Measurements from ENCODE around the gene NEGR1. TPM values are rescaled to one million over a fixed set of nuclear protein-coding genes. Genes with fewer than 3 reads are reported as not detected.

The NEGR1 gene
- total RNA-seq, 1 donor from 2014 or later = 4.0 TPM

- no peak for TF ChIP-seq CTCF (IDR thresholded peaks at IDR 0.05; ENCODE audit: insufficient read depth, low read length, poor library complexity, severe bottlenecking)
- no peak for DNase-seq (ENCODE audit: low read depth)
- Histone ChIP-seq H3K4me3 (ENCODE audit: low read depth, low read length) (no peak overlapping the region), H3K36me3 (ENCODE audit: control insufficient read depth, insufficient read depth, low read length) (no peaks in the 10 kb centered on the region), H3K27me3 (ENCODE audit: control insufficient read depth, insufficient read depth, low read length) (no peaks in the 10 kb centered on the region)
Observed at GRCh38 chr1:71649608-71650007, 632.7 kb downstream of the NEGR1 start.

DNA sequence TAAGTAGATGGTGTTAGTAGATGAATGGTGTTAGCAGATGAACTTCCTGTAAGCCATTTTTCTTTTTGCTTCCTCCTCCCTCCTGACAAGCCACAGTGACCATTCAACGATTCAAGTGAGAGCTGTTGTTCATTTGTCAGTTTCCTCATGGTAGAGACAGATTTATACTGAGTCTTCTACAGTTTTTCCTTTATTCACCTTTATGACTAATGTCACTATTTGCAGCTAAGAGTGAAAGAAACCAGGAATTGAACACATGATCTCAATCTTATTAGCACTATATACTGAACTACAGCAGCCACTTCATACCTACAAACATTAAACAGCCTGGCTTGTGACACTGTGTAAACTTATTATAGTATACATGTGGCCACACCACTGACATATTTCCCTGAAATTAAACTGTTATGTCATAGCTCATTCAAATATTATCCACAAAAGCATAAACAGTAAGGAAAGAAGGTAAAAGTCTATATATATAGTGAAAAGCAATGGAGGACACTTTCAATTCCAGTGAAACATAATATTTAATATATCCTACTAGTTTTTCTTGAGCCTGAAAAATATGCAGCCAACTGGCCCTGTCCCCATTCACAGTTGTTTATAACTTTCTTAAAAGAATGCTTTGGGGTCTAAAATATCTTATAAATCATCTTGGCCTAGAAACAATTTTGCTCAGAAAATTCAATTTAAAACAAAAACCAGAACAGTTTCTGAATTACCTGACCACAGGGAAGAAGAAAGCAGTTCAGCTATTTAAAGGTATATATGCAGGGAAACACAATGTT lies 634.6 kb downstream of the NEGR1 start:
- no peak for TF ChIP-seq CTCF (IDR thresholded peaks at IDR 0.05; ENCODE audit: insufficient read depth, low read length, poor library complexity, severe bottlenecking)
- H3K36me3 ChIP-seq (ENCODE audit: control insufficient read depth, insufficient read depth, low read length) = no peaks in the 10 kb centered on the region
- DNase-seq (ENCODE audit: low read depth) = no peak
- no peaks in the 10 kb centered on the region for H3K27me3 ChIP-seq (ENCODE audit: control insufficient read depth, insufficient read depth, low read length)
- no peak overlapping the region for H3K4me3 ChIP-seq (ENCODE audit: low read depth, low read length)

GRCh38 chr1:71645015-71645414 lies 637.3 kb downstream of the NEGR1 start:
- no peak overlapping the region for H3K4me3 ChIP-seq (ENCODE audit: low read depth, low read length)
- no peaks in the 10 kb centered on the region for H3K36me3 ChIP-seq (ENCODE audit: control insufficient read depth, insufficient read depth, low read length)
- no peak for DNase-seq (ENCODE audit: low read depth)
- H3K27me3 ChIP-seq (ENCODE audit: control insufficient read depth, insufficient read depth, low read length) = no peaks in the 10 kb centered on the region
- TF ChIP-seq CTCF (IDR thresholded peaks at IDR 0.05; ENCODE audit: insufficient read depth, low read length, poor library complexity, severe bottlenecking) = no peak

GRCh38 chr1:71641903-71642302 lies 640.4 kb downstream of the NEGR1 start:
- Histone ChIP-seq H3K27me3 (ENCODE audit: control insufficient read depth, insufficient read depth, low read length) (no peaks in the 10 kb centered on the region), H3K4me3 (ENCODE audit: low read depth, low read length) (no peak overlapping the region), H3K36me3 (ENCODE audit: control insufficient read depth, insufficient read depth, low read length) (no peaks in the 10 kb centered on the region)
- no peak for TF ChIP-seq CTCF (IDR thresholded peaks at IDR 0.05; ENCODE audit: insufficient read depth, low read length, poor library complexity, severe bottlenecking)
- no peak for DNase-seq (ENCODE audit: low read depth)

DNA sequence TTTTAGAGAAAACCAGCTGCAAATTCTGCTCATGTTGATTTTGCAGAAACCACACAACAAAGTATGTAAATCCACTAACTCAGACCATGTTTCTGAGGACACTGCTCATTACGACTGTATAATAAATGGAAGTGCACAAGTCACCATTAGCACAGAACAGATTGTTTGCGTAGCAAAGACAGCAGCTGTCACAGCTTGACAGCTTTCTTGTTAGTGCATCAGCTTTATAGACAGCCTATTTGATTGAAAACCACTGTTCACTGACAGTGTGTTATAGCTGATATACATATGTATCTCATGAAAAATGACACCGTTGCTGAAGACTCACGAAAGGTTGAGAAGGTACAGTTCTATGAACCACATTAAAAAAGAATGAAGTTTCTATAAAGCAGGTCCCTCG lies 641.3 kb downstream of the NEGR1 start:
- no peaks in the 10 kb centered on the region for H3K36me3 ChIP-seq (ENCODE audit: control insufficient read depth, insufficient read depth, low read length)
- H3K4me3 ChIP-seq (ENCODE audit: low read depth, low read length) = no peak overlapping the region
- no peak for TF ChIP-seq CTCF (IDR thresholded peaks at IDR 0.05; ENCODE audit: insufficient read depth, low read length, poor library complexity, severe bottlenecking)
- no peaks in the 10 kb centered on the region for H3K27me3 ChIP-seq (ENCODE audit: control insufficient read depth, insufficient read depth, low read length)
- no peak for DNase-seq (ENCODE audit: low read depth)

DNA sequence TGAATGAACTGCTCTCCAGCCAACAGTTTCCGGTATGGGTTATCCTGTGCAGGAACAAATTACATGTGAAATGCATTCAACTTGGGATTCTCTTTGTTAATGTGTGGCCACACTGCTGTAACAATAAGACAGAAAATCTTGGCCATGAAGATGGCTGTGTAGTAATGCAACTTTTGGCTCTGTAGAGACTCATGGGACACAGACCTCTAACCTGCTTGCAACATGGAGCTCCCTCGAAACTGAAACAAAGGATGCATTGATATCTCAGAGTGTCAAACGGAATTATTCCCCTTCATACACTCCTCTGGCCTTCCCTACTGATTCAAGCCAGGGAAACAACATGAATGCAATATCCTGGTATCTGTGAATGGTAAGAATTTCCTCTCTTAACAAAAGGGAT lies 642.2 kb downstream of the NEGR1 start:
- Histone ChIP-seq H3K4me3 (ENCODE audit: low read depth, low read length) (no peak overlapping the region), H3K36me3 (ENCODE audit: control insufficient read depth, insufficient read depth, low read length) (no peaks in the 10 kb centered on the region), H3K27me3 (ENCODE audit: control insufficient read depth, insufficient read depth, low read length) (no peaks in the 10 kb centered on the region)
- no peak for DNase-seq (ENCODE audit: low read depth)
- no peak for TF ChIP-seq CTCF (IDR thresholded peaks at IDR 0.05; ENCODE audit: insufficient read depth, low read length, poor library complexity, severe bottlenecking)
